ENCODE measurements around the gene TIMM10.
A peak's percentile ranks its signal among the peaks of the same experiment; 100 is the strongest.

The TIMM10 gene

DNA sequence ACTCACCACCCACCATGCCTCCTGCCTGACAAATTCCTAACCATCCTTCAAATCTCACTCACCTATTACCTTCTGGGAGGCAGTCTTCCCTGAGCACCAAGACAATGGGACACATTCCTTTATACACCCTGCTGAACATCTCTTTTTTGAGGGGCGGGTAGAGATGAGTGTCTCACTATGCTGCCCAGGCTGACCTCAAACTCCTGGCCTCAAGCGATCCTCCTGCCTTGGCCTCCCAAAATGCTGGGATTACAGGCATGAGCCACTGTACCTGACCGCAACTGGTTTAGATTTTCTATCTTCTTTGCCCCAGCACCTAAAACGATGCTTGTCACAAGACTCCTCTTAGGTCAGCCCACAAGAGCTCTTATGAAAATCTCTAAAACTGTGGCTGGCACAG lies 7.1 kb downstream of the TIMM10 start:
- no peak overlapping the region for H3K4me3 ChIP-seq (ENCODE audit: low read length)
- no peak for TF ChIP-seq ZNF274 (IDR thresholded peaks at IDR 0.05; ENCODE audit: low read depth, low read length)

DNA sequence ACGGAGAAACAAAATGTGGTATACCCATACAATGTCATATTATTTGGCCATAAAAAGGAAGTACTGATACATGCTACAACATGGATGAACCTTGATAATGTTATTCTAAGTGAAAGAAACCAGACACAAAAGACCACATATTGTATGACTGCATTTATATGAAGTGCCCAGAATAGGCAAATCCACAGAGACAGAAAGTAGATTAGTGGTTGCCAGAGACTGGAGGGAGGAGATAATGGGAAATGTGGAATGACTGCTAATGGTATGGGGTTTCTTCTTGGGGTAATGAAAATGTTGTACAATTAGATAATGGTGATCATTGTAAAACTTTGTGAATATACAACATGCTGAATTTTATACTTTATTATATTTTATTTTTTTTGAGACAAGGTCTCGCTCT lies 9.4 kb downstream of the TIMM10 start:
- no peak overlapping the region for H3K4me3 ChIP-seq (ENCODE audit: low read length)
- no peak for TF ChIP-seq ZNF274 (IDR thresholded peaks at IDR 0.05; ENCODE audit: low read depth, low read length)

DNA sequence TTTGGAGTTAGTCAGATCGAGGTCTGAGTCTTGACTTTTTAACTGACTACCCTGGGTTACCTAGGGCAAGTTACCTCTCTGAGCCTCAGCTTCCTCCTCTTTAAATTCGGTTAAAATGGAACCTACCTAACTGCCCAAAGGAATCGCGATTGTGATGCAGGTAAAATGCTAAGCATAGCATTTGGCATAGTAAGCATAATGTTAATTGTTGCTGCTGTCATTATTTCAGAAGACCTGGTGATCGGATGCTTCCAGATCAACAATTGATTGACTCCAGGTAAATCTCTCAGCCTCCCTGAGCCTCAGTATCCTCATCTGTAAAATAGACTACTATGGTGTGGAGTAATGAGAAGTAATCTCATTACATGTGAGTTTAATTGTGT lies 14.5 kb downstream of the TIMM10 start:
- TF ChIP-seq ZNF274 (IDR thresholded peaks at IDR 0.05; ENCODE audit: low read depth, low read length), result no peak
- H3K4me3 ChIP-seq (ENCODE audit: low read length), result peak overlapping the region; percentile 88

DNA sequence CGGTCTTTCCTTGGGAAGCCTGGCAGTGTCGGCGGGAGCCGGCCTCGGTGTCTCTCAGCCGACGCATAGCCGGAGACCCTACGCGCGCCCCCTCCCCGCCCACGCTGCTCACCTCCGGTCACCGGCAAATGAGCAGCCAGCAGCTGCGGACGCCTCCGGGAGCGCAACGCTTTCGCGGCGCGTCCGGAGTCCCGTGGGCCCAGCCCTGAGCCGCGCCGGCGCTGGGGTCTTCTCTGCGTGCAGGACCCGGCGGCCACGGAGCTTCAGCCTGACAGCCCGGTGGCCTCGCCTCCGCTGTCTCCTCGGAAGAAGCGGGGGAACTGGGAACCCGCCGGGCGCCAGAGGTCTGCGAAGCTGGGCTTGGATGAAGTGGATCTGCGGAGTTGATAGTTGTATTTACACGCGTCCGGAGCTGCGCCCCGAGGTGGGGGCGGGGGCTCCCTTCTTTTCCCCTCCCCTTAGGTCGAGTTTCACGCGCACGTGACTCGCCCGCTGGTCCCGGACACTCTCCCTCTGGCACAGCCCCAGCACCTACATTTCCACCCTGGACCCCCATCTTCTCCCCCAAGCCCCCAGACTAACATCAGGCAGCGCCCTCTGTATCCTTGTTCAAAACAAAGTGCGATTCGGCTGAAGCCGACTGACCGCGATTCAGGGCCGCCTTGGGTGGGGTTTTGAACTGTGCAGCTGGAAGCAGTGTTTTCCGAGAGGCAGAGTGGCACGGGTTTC lies 15.1 kb downstream of the TIMM10 start, which contains the start of gene SLC43A1:
SLC43A1 (minus strand) TSS at position 371 of the 729 bp plus-strand sequence. CDS start 1,591 bp downstream, outside the sequence.
- peak within 1 kb of the TSS; percentile 88 for H3K4me3 ChIP-seq (ENCODE audit: low read length)
- TF ChIP-seq ZNF274 (IDR thresholded peaks at IDR 0.05; ENCODE audit: low read depth, low read length), result no peak

DNA sequence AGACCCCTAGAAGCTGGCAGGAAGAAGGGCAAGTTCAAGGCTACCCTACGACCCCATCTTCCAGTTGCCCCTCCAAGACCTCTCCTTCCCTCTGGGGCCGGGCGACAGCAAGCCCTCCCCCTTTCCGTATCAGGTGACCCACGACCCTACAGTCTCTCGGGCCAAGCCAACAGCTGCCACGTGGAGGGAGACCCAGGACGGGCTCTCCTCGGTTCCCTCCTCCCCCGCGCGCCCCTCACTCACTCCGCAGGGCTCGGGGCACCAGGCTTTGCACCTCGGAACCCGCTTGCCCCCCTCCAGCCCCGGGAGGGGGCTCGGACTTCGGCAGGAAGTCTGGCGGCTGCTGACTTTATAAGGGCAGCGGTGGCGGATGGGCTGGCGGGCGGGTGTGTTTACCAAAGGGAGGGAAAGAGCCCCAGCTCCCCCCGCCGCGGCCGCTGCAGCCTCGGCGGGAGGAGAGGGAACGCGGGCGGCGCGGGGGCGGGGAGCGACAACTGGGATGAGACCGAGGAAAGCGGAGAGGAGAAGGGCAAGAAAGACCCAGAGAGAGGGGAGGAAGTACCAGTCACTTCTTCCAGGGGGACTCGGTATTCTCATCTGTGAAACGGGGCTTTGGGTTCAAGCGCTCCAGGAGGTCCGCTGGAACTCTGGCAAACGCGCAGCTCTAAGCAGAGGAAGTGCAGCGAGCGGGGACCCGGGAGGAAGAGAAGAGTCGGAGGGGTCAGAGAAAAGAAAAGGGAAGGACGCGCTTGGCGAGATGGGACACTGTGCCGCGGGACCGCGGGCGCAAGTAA lies 15.8 kb downstream of the TIMM10 start:
- peak overlapping the region; percentile 88 for H3K4me3 ChIP-seq (ENCODE audit: low read length)
- no peak for TF ChIP-seq ZNF274 (IDR thresholded peaks at IDR 0.05; ENCODE audit: low read depth, low read length)

DNA sequence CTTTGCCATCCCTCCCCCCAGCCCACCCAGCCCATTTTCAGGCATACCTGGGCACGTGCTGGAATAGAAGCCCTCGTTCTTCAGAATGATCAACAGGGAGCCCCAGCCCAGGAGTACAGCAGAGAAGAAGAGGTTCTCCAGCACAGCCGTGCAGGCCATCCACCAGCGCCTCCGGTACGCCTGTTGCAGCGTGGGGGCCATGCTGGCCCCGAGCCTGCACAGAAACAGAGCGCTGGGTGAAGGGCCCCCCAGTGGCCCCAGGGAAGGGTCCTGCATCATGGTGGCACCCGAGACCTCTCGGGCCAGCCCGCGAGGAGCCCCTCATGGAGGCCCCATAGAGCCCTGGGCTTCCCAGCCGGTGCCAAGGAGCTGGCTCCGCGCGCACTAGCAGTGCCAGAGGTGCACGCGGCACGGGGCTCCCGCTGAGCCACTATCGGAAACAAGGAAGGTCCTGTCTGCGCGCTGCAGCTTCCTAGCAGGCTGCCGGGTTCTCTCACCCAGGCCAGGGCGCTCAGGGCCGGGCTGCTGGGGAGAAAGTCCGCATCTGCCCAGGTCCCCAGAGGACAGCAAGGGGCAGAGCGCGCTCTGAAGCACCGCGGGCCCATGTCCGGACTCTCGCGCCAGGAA lies 16.5 kb downstream of the TIMM10 start:
- peak overlapping the region; percentile 88; the same call in 1 of the 2 replicates for H3K4me3 ChIP-seq (ENCODE audit: low read length)
- no peak for TF ChIP-seq ZNF274 (IDR thresholded peaks at IDR 0.05; ENCODE audit: low read depth, low read length)

DNA sequence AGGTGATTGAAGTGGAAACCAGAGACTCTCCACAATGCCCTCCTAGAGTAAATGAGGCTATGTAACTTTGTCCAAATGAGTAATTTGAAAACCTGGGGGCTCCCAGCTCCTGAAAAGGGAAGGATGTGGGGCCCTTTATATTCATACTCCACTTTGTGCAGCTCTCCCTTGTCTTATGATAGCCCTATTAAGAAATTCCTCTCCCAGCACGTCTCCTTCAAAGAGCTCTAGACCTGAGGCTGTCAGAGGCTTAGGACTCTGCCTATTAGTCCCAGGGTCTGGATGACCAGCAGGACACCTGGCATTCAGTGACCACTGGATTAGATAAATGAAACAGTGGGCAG lies 17.1 kb downstream of the TIMM10 start:
- no peak for TF ChIP-seq ZNF274 (IDR thresholded peaks at IDR 0.05; ENCODE audit: low read depth, low read length)
- no peak overlapping the region; the same call in 1 of the 2 replicates for H3K4me3 ChIP-seq (ENCODE audit: low read length)

DNA sequence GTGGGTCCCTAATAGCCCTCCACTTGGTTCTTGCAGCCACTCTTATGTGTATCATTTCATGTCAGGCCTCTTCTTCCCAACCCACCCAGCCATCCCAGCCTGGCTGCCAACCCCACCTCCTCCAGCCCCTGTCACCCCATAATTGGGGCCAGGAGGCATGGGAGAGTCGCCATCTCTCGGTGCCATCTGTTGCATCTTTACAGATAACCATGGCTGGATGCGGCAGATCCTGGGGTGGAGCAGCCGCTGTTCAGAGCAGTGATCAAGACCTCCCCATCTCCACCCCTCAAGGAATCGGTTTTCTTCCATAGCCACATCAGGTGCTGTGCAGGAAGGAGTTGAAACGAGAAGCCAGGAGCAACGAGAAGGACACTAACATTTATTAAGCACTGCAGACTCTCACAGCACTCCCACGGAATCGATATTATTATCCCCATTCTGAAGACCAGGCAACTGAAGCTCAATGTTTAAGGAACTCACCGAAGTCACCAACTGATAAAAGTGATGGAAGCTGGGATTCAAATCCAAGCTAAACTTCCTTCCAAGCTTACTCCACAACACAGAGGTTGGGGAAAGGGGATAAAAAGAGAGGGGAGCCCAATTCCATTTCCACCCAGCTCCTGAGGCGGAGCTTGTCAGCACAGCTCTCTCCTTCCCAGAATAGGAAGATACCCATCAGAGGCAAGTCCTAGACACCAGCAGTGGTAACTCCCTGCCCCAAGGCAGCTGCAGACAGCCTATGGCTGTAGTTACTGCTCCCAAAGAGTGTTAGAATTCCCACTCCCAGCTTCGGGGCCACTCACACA lies 17.7 kb downstream of the TIMM10 start:
- no peak overlapping the region for H3K4me3 ChIP-seq (ENCODE audit: low read length)
- no peak for TF ChIP-seq ZNF274 (IDR thresholded peaks at IDR 0.05; ENCODE audit: low read depth, low read length)

DNA sequence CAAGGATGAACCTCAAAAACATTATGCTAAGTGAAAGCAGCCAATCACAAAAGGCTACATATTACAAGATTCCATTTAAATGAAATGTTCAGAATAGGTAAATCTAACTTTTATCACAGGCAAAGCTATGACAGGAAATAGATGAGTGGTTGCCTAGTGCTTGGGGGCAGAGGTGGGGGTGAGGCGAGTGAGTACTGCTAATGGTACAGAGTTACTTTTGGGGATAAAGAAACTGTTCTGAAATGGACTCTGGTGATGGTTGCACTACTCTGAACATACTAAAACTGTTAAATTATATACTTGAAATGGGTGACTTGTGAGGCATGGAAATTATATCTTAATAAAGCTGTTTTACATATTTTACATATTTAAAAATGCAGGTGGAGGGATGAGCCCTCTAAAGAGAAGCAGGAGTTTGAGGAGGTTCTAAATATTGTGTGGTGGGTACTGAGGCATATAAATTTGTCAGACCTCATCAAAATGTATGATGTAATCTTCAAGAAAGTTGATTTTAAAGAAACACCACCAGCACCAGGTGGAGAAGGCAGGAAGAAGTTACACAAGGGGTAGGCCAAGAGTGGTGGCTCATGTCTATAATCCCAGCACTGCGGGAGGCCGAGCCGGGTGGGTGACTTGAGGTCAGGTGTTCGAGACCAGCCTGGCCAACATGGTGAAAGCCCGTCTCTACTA lies 18.7 kb downstream of the TIMM10 start:
- H3K4me3 ChIP-seq (ENCODE audit: low read length), result no peak overlapping the region
- no peak for TF ChIP-seq ZNF274 (IDR thresholded peaks at IDR 0.05; ENCODE audit: low read depth, low read length)

DNA sequence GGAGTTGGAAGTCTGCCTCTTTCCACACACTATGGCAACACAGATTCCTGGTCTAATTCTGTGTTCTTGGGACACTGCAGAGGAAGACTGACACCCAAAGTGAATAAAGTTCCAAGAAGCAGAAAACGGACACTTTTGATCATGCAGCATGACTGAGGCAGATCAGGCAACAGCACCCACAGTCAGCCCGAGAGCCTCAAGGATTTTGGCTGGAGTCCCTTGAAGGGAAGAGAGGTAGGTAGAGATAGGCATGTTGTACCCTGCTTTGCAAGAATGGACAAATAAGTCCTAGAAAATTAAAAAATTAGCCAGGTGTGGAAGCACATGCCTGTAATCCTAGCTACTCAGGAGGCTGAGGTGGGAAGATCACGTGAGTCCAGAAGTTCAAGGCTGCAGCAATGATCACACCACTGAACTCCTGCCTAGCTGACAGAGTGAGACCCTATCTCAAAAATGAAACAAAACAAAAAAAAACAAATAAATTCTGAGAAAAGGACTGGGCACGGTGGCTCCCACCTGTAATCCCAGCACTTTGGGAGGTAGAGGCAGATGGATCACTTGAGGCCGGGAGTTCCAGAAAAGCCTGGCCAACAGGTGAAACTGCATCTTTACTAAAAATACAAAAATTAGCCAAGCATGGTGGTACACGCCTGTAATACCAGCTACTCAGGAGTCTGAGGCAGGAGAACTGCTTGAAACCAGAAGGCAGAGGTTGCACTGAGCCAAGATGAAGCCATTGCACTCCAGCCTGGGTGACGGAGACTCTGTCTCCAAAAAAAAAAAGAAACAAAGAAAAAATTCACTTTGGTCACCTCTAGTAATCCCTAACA lies 22.0 kb downstream of the TIMM10 start:
- H3K4me3 ChIP-seq (ENCODE audit: low read length), result no peak overlapping the region
- no peak for TF ChIP-seq ZNF274 (IDR thresholded peaks at IDR 0.05; ENCODE audit: low read depth, low read length)

DNA sequence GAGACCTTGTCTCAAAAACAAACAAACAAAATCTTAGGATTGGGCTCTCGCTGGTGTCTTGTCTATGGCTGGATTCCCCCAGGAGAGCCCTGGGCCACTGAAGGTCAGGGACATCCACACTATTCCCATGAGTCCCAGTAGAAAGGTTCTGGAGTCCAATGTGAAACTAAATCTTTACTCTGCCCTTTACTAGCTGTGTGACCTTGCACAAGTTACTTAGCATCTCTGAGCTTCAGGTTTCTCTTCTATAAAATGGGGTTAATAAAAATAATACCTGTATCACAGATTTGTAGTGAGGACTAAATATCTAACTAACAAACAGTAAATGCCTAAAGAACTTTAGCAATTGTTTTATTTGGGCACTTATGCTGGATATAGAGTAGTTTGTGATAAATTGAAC lies 24.0 kb downstream of the TIMM10 start:
- TF ChIP-seq ZNF274 (IDR thresholded peaks at IDR 0.05; ENCODE audit: low read depth, low read length), result no peak
- no peak overlapping the region for H3K4me3 ChIP-seq (ENCODE audit: low read length)

DNA sequence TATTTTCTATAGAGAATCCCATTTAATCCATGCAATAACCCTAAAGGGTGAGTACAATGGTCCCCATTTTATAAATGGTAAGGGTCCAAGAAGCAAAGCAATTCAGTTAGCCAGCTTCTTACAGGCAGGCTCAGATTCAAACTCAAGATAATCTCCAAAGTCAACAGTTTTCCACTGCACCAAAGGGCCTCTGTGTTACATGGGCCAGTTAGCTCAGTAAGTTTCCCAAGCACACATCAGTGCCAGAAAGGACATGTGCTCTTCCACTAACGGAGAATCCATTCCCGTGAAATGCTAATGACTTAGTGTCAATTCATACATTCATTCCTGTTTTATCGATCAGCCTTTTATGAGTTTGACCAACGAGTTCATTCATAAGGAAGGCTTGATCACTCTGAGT lies 26.0 kb downstream of the TIMM10 start:
- TF ChIP-seq ZNF274 (IDR thresholded peaks at IDR 0.05; ENCODE audit: low read depth, low read length), result no peak
- H3K4me3 ChIP-seq (ENCODE audit: low read length), result no peak overlapping the region

DNA sequence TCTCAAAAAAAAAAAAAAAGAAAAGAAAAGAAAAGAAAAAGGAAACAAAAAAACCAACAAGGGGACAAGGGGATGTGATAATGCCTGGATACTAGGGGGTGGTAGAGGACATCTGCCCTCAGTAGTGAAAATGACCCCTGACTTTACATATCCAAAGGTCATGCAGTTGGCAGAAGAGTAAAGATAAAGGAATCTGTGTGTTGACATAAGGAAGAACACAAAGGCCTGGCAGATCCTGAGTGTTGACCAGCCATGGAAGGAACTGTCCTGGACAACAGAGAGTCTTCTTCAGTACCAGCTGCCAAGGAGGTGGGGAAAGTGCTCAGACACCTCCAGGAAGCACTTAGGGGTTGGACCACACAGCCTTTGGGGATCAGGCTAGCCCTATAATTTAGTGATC lies 27.7 kb downstream of the TIMM10 start:
- no peak overlapping the region for H3K4me3 ChIP-seq (ENCODE audit: low read length)
- no peak for TF ChIP-seq ZNF274 (IDR thresholded peaks at IDR 0.05; ENCODE audit: low read depth, low read length)
